Endodermal cell (in vitro differentiated cells): ENCODE results near the gene NUB1. TPM values are rescaled to one million over a fixed set of nuclear protein-coding genes. Genes with fewer than 3 reads are reported as not detected.

Experiments
- DNase-seq: peaks from one replicate; pipeline ENCODE4 v3.0.0-alpha.2; 2017
- H3K27ac ChIP-seq: 2 replicates; pipeline ENCODE4 v1.5.1; 2013; ENCODE audit warnings: mild to moderate bottlenecking, low read depth, low read length, moderate library complexity
- H3K27me3 ChIP-seq: 2 replicates; pipeline ENCODE4 v1.6.1; 2013; ENCODE audit warnings: mild to moderate bottlenecking, low read length, moderate library complexity; ENCODE audit not compliant: insufficient read depth, control insufficient read depth, poor library complexity, severe bottlenecking
- H3K36me3 ChIP-seq: 2 replicates; pipeline ENCODE4 v1.7.0; 2013; ENCODE audit warnings: mild to moderate bottlenecking, low read length, moderate library complexity; ENCODE audit not compliant: control insufficient read depth, insufficient read depth
- H3K4me1 ChIP-seq: one replicate; pipeline ENCODE4 v1.7.0; 2013; ENCODE audit warnings: low read length; ENCODE audit not compliant: control insufficient read depth, insufficient read depth
- H3K4me3 ChIP-seq: 2 replicates; pipeline ENCODE4 v1.5.1; 2013; ENCODE audit warnings: mild to moderate bottlenecking, low read length, moderate library complexity
- H3K9ac ChIP-seq: 2 replicates; pipeline ENCODE4 v1.6.1; 2013; ENCODE audit warnings: mild to moderate bottlenecking, low read length, moderate library complexity; ENCODE audit not compliant: poor library complexity, severe bottlenecking; ENCODE audit errors: extremely low read depth
- H3K9me3 ChIP-seq: 2 replicates; pipeline ENCODE4 v1.6.1; 2013; ENCODE audit warnings: mild to moderate bottlenecking, low read length, moderate library complexity; ENCODE audit not compliant: control insufficient read depth
- H3K27ac Mint-ChIP-seq: 2 replicates; pipeline ENCODE4 v1.8.0; 2020; ENCODE audit warnings: mixed read lengths
- H3K27me3 Mint-ChIP-seq: 2 replicates; pipeline ENCODE4 v1.8.0; 2021; ENCODE audit warnings: mild to moderate bottlenecking, mixed read lengths; ENCODE audit not compliant: insufficient read depth
- H3K36me3 Mint-ChIP-seq: 2 replicates; pipeline ENCODE4 v1.8.0; 2020; ENCODE audit warnings: low read depth, mixed read lengths
- H3K4me1 Mint-ChIP-seq: 2 replicates; pipeline ENCODE4 v1.8.0; 2020; ENCODE audit warnings: mixed read lengths
- H3K4me3 Mint-ChIP-seq: 2 replicates; pipeline ENCODE4 v1.8.0; 2020; ENCODE audit warnings: mild to moderate bottlenecking, moderate library complexity, mixed read lengths
- H3K9me3 Mint-ChIP-seq: 2 replicates; pipeline ENCODE4 v1.8.0; 2020; ENCODE audit warnings: mild to moderate bottlenecking, mixed read lengths
- WGBS, 2 experiments: methylation state at CpG; one replicate each; pipeline versions ENCODE4 v1.1.5 to v1.1.7; 2013; ENCODE audit warnings: missing lambda C conversion rate in 2 of 2, mixed read lengths in 1 of 2; ENCODE audit not compliant: insufficient coverage in 1 of 2, insufficient read length in 1 of 2; 5-methylcytosine and 5-hydroxymethylcytosine counted together
- total RNA-seq, 2 donors: library from RNA; stranded (reverse); fragmentation: NEBNext Ultra II Directional in 1 of 2; extraction: Animal tissue kit (Norgen Biotek cat#: 25700) in 1 of 2; gene quantifications; 2 replicates in 1 of 2; 3 replicates in 1 of 2; pipeline ENCODE4 v1.2.1, GENCODE V29; 2021
- TF ChIP-seq, protein P1 (sequence below): fragments of 200-600 bp; sonication (generic); conservative IDR thresholded peaks from 2 replicates; pipeline ENCODE4 v1.5.0; 2021; ENCODE audit warnings: antibody characterized with exemption, mild to moderate bottlenecking

NUB1 gene
- total RNA-seq, 2 donors from 2014 or later: 50.2 to 64.7 TPM

DNA sequence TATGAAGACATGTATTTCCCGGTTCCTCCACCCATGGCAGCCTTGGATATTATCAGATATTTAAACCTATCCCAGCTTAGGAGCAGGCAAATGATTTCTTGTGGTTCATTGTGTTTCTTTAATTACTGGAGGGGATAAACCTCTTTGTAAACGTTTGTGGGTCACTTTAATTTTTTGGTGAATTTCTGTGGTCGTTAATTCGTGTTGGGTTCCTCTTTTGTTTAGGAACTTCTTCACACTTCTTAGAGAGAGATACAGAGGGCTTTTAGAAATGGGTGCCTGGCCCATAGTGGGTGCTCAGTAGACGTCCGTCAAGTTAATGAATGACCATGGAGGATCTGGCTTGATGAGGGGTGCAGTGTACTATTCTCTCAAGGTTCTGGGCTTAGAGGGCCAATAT is 27.2 kb upstream of the NUB1 start:
- H3K27me3 Mint-ChIP-seq: no peaks in the 10 kb centered on the region
- H3K4me3 Mint-ChIP-seq: no peak overlapping the region

DNA sequence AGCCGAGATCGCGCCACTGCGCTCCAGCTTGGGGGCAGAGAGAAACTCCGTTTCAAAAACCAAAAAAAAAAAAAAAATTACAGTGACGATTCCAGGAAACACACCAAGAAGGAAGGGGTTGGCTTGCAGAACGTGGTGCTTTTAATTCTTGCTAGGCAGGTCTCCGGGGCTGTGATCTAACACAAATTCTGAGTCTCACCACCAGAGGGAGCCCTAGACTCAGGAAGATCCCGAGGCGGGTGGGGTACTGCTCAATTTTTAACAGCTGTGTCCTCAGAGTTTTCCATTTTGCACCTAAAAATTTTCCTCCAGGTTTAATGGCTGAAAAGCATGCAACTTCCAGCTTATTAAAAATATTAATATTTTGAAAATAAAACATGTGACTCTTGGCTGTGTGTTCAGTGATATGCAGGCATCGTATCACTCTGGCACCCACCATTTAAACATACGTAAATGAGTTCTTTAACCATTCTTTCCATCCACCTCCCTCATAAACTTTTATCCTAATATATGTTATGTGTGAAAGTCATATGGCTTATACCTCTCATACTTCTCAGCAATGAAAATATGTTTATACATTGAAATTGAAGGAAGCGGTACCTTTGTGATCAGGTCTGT is 26.5 kb upstream of the NUB1 start:
- Histone ChIP-seq H3K27ac (no peak overlapping the region), H3K4me3 (no peak overlapping the region), H3K4me1 (no peaks in the 10 kb centered on the region), H3K9me3 (peaks cover 33% of the 10 kb centered on the region), H3K27me3 (no peaks in the 10 kb centered on the region), H3K36me3 (no peaks in the 10 kb centered on the region), H3K9ac (no peak overlapping the region)
- Mint-ChIP-seq H3K4me1 (peaks cover 4% of the 10 kb centered on the region), H3K9me3 (peaks cover 28% of the 10 kb centered on the region), H3K27me3 (no peaks in the 10 kb centered on the region), H3K4me3 (no peak overlapping the region), H3K36me3 (no peaks in the 10 kb centered on the region), H3K27ac (no peak overlapping the region)
- TF ChIP-seq, protein P1, sequence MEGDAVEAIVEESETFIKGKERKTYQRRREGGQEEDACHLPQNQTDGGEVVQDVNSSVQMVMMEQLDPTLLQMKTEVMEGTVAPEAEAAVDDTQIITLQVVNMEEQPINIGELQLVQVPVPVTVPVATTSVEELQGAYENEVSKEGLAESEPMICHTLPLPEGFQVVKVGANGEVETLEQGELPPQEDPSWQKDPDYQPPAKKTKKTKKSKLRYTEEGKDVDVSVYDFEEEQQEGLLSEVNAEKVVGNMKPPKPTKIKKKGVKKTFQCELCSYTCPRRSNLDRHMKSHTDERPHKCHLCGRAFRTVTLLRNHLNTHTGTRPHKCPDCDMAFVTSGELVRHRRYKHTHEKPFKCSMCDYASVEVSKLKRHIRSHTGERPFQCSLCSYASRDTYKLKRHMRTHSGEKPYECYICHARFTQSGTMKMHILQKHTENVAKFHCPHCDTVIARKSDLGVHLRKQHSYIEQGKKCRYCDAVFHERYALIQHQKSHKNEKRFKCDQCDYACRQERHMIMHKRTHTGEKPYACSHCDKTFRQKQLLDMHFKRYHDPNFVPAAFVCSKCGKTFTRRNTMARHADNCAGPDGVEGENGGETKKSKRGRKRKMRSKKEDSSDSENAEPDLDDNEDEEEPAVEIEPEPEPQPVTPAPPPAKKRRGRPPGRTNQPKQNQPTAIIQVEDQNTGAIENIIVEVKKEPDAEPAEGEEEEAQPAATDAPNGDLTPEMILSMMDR: peak; percentile 92
- WGBS, 2 experiments: 30 to 41% methylated on average over 9 to 10 of the region's 13 CpGs
- DNase-seq: peak; percentile 91

More for the DNA sequence above, 27.2 kb upstream of the NUB1 start:
- no peak overlapping the region for H3K9ac ChIP-seq
- DNase-seq: no peak
- no peak overlapping the region for H3K27ac ChIP-seq
- H3K27ac Mint-ChIP-seq: no peak overlapping the region
- WGBS, 2 experiments: 78 to 79% methylated on average over 3 to 6 of the region's 6 CpGs
- H3K9me3 Mint-ChIP-seq: peaks cover 21% of the 10 kb centered on the region
- no peaks in the 10 kb centered on the region for H3K36me3 Mint-ChIP-seq
- peaks cover 25% of the 10 kb centered on the region for H3K9me3 ChIP-seq
- peaks cover 4% of the 10 kb centered on the region for H3K4me1 Mint-ChIP-seq
- no peaks in the 10 kb centered on the region for H3K36me3 ChIP-seq
- no peaks in the 10 kb centered on the region for H3K4me1 ChIP-seq
- TF ChIP-seq, protein P1: no peak
- H3K4me3 ChIP-seq: no peak overlapping the region
- H3K27me3 ChIP-seq: no peaks in the 10 kb centered on the region

DNA sequence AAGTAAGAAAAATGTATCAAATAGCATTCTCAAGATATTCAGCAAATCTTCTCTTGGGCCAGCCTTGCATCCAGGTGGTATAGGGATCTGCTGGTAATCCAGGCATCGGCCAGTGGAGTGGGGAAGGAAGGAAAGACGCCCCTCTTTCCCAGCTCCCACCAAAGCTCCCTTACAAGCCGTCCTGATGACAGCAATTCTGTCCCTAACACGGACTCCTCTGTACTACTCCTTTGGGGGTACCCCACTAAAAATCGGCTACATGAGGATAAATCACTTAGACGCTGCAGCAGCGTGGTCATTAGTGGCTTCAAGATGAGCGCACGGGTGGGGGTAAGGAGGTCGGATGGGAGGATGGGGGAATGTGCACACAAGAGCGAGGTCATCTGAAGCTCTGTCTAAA is 24.7 kb upstream of the NUB1 start:
- Mint-ChIP-seq H3K27ac (no peak overlapping the region), H3K36me3 (no peaks in the 10 kb centered on the region), H3K27me3 (no peaks in the 10 kb centered on the region), H3K9me3 (peaks cover 25% of the 10 kb centered on the region), H3K4me3 (no peak overlapping the region), H3K4me1 (peaks cover 4% of the 10 kb centered on the region)
- Histone ChIP-seq H3K4me1 (no peaks in the 10 kb centered on the region), H3K36me3 (no peaks in the 10 kb centered on the region), H3K9me3 (peaks cover 31% of the 10 kb centered on the region), H3K4me3 (no peak overlapping the region), H3K27ac (no peak overlapping the region), H3K9ac (no peak overlapping the region), H3K27me3 (no peaks in the 10 kb centered on the region)
- no peak for DNase-seq
- 88 to 90% methylated on average over 9 to 10 of the region's 11 CpGs for WGBS, 2 experiments
- TF ChIP-seq, protein P1: no peak
